HG03060 (cell line): ENCODE results near the gene KIAA1549.
"Not testable (repeated sequence)": the region's sequence is repeated elsewhere in the genome, so short reads cannot be mapped to it uniquely, and the experiment has no call there.

Source experiments
- ATAC-seq: cut with Tn5 transposase; IDR thresholded peaks from one replicate; pipeline ENCODE4 v1.9.1; 2021; ENCODE audit warnings: low read depth, moderate number of reproducible peaks; ENCODE audit not compliant: unreplicated experiment

The KIAA1549 gene

GRCh38 chr7:138945821-138946220, 35.4 kb downstream of the KIAA1549 start:
- ATAC-seq: no peak

- no peak for ATAC-seq
Observed at GRCh38 chr7:138945154-138945553, 36.0 kb downstream of the KIAA1549 start.

- ATAC-seq: no peak
Observed at GRCh38 chr7:138944592-138944991, 36.6 kb downstream of the KIAA1549 start.

- no peak for ATAC-seq
Observed at GRCh38 chr7:138943061-138943460, 38.1 kb downstream of the KIAA1549 start.

- ATAC-seq: no peak
Observed at GRCh38 chr7:138941545-138941944, 39.6 kb downstream of the KIAA1549 start.

GRCh38 chr7:138940602-138941001, 40.6 kb downstream of the KIAA1549 start:
- not testable (repeated sequence) for ATAC-seq

GRCh38 chr7:138937484-138937883, 43.7 kb downstream of the KIAA1549 start:
- no peak for ATAC-seq

- ATAC-seq: no peak
Observed at GRCh38 chr7:138935465-138936011, 45.7 kb downstream of the KIAA1549 start.

GRCh38 chr7:138934861-138935260, 46.3 kb downstream of the KIAA1549 start:
- no peak for ATAC-seq

- no peak for ATAC-seq
Observed at GRCh38 chr7:138934367-138934766, 46.8 kb downstream of the KIAA1549 start.

- no peak for ATAC-seq
Observed at GRCh38 chr7:138932870-138933269, 48.3 kb downstream of the KIAA1549 start.

- no peak for ATAC-seq
Observed at GRCh38 chr7:138932427-138932826, 48.8 kb downstream of the KIAA1549 start.

GRCh38 chr7:138929969-138930368, 51.2 kb downstream of the KIAA1549 start:
- ATAC-seq: no peak

- ATAC-seq: no peak
Observed at GRCh38 chr7:138926241-138926612, 55.0 kb downstream of the KIAA1549 start.

GRCh38 chr7:138924501-138925225, 56.5 kb downstream of the KIAA1549 start:
- no peak for ATAC-seq

GRCh38 chr7:138921277-138921676, 59.9 kb downstream of the KIAA1549 start:
- ATAC-seq: no peak

GRCh38 chr7:138919911-138920310, 61.3 kb downstream of the KIAA1549 start:
- no peak for ATAC-seq

- ATAC-seq: no peak
Observed at GRCh38 chr7:138919216-138919615, 62.0 kb downstream of the KIAA1549 start.

GRCh38 chr7:138918756-138919155, 62.4 kb downstream of the KIAA1549 start:
- ATAC-seq: no peak

GRCh38 chr7:138918176-138918575, 63.0 kb downstream of the KIAA1549 start:
- no peak for ATAC-seq

- no peak for ATAC-seq
Observed at GRCh38 chr7:138917771-138918170, 63.4 kb downstream of the KIAA1549 start.

- ATAC-seq: no peak
Observed at GRCh38 chr7:138916731-138917130, 64.5 kb downstream of the KIAA1549 start.
